GM12873 (cell line): Measurements from ENCODE around the gene PDCD10.

ENCODE experiments used
- CTCF ChIP-seq: IDR thresholded peaks from 2 replicates; pipeline ENCODE4 v1.5.1; 2012; ENCODE audit warnings: low read depth, mild to moderate bottlenecking, moderate library complexity, low read length, control low read depth; ENCODE audit not compliant: insufficient read depth; ENCODE audit errors: missing control alignments

The PDCD10 gene

GRCh38 chr3:167733961-167734497 is 663 bp downstream of the PDCD10 start:
- TF ChIP-seq CTCF = no peak

GRCh38 chr3:167732313-167733065 is 2.2 kb downstream of the PDCD10 start:
- no peak for TF ChIP-seq CTCF

- no peak for TF ChIP-seq CTCF
These were observed 3.3 kb downstream of the PDCD10 start for GRCh38 chr3:167731393-167731792.

GRCh38 chr3:167729591-167729990 is 5.1 kb downstream of the PDCD10 start:
- TF ChIP-seq CTCF = no peak

- no peak for TF ChIP-seq CTCF
These were observed 5.9 kb downstream of the PDCD10 start for GRCh38 chr3:167728632-167729323.

- no peak for TF ChIP-seq CTCF
These were observed 6.5 kb downstream of the PDCD10 start for GRCh38 chr3:167728176-167728575.

- no peak for TF ChIP-seq CTCF
These were observed 10.8 kb downstream of the PDCD10 start for GRCh38 chr3:167723872-167724271.
